EH (cell line): Measurements from ENCODE around the gene COL4A1.

ENCODE experiments used
- DNase-seq: peaks from one replicate; pipeline ENCODE4 v3.0.0-alpha.2; 2015; ENCODE audit warnings: low read depth

The COL4A1 gene

GRCh38 chr13:110220471-110220870 is 86.5 kb downstream of the COL4A1 start:
- DNase-seq: no peak

- DNase-seq: no peak
These were observed 88.3 kb downstream of the COL4A1 start for GRCh38 chr13:110218581-110219201.

- no peak for DNase-seq
These were observed 89.1 kb downstream of the COL4A1 start for GRCh38 chr13:110217811-110218210.

GRCh38 chr13:110217085-110217484 is 89.9 kb downstream of the COL4A1 start:
- DNase-seq: no peak

- DNase-seq: peak; percentile 87
These were observed 90.4 kb downstream of the COL4A1 start for GRCh38 chr13:110216398-110217041.

GRCh38 chr13:110216006-110216397 is 91.0 kb downstream of the COL4A1 start:
- no peak for DNase-seq

GRCh38 chr13:110215606-110216005 is 91.4 kb downstream of the COL4A1 start:
- no peak for DNase-seq

- DNase-seq: peak; percentile 42
These were observed 92.3 kb downstream of the COL4A1 start for GRCh38 chr13:110214637-110215036.

- DNase-seq: no peak
These were observed 93.4 kb downstream of the COL4A1 start for GRCh38 chr13:110213461-110214074.

- DNase-seq: no peak
These were observed 94.4 kb downstream of the COL4A1 start for GRCh38 chr13:110212529-110212928.

- no peak for DNase-seq
These were observed 95.2 kb downstream of the COL4A1 start for GRCh38 chr13:110211735-110212134.

GRCh38 chr13:110211046-110211445 is 95.9 kb downstream of the COL4A1 start:
- no peak for DNase-seq

GRCh38 chr13:110210604-110210985 is 96.4 kb downstream of the COL4A1 start:
- no peak for DNase-seq

GRCh38 chr13:110209950-110210603 is 96.9 kb downstream of the COL4A1 start:
- no peak for DNase-seq

GRCh38 chr13:110208116-110208515 is 98.8 kb downstream of the COL4A1 start:
- no peak for DNase-seq

GRCh38 chr13:110206996-110207395 is 100.0 kb downstream of the COL4A1 start:
- DNase-seq: no peak

- no peak for DNase-seq
These were observed 100.8 kb downstream of the COL4A1 start for GRCh38 chr13:110206185-110206584.

GRCh38 chr13:110201114-110201513 is 105.8 kb downstream of the COL4A1 start:
- DNase-seq: no peak

- no peak for DNase-seq
These were observed 106.6 kb downstream of the COL4A1 start for GRCh38 chr13:110200276-110200870.

- DNase-seq: no peak
These were observed 107.7 kb downstream of the COL4A1 start for GRCh38 chr13:110199046-110199831.

GRCh38 chr13:110197471-110197870 is 109.5 kb downstream of the COL4A1 start:
- DNase-seq: no peak

GRCh38 chr13:110197026-110197425 is 109.9 kb downstream of the COL4A1 start:
- no peak for DNase-seq
